Stomach (tissue), 4 donors: ENCODE results near the gene DCK.

ENCODE experiments used
- CTCF ChIP-seq, 7 experiments: fragments of 450-650 bp in 4 of 7; fragments of 200-600 bp in 3 of 7; sonication (generic) in 3 of 7; IDR thresholded peaks; one replicate each; pipeline ENCODE4 v1.5.1; 2016 to 2019; ENCODE audit warnings: antibody characterized with exemption in 7 of 7, control low read depth in 2 of 7, mild to moderate bottlenecking in 1 of 7
- EP300 ChIP-seq: sonication (generic); formaldehyde crosslinking; IDR thresholded peaks from one replicate; pipeline ENCODE4 v1.6.1; 2017; ENCODE audit warnings: antibody characterized with exemption
- POLR2A ChIP-seq, 4 donors: fragments of 450-650 bp; IDR thresholded peaks; one replicate each; pipeline ENCODE4 v1.6.1; 2016; ENCODE audit warnings: antibody characterized with exemption in 4 of 4, control low read depth in 2 of 4, mild to moderate bottlenecking in 1 of 4, moderate library complexity in 1 of 4
- POLR2AphosphoS5 ChIP-seq, 3 donors: sonication (generic); formaldehyde crosslinking; IDR thresholded peaks; one replicate each; pipeline ENCODE4 v1.6.1; 2016; ENCODE audit warnings: antibody characterized with exemption in 3 of 3

GRCh38 chr4:70945046-70945445, 48.4 kb upstream of the DCK start:
- TF ChIP-seq CTCF (IDR thresholded peaks at IDR 0.05) (no peak), EP300 (no peak), POLR2AphosphoS5 (IDR thresholded peaks at IDR 0.05) (no peak), POLR2A (IDR thresholded peaks at IDR 0.05) (no peak)
